ES-I3 (cell line): Measurements from ENCODE around the gene YIPF6.
A peak's percentile ranks its signal among the peaks of the same experiment; 100 is the strongest.
"Not testable (repeated sequence)": the region's sequence is repeated elsewhere in the genome, so short reads cannot be mapped to it uniquely, and the experiment has no call there.

Experiments used
- H3K36me3 ChIP-seq: 2 replicates; pipeline ENCODE4 v1.6.1; 2013; ENCODE audit warnings: mild to moderate bottlenecking, low read length, control low read depth, moderate library complexity; ENCODE audit not compliant: insufficient read depth
- H3K4me1 ChIP-seq: 2 replicates; pipeline ENCODE4 v1.6.1; 2013; ENCODE audit warnings: mild to moderate bottlenecking, control low read depth, low read length; ENCODE audit not compliant: insufficient read depth
- H3K9ac ChIP-seq: 2 replicates; pipeline ENCODE4 v1.6.1; 2013; ENCODE audit warnings: low read depth, mild to moderate bottlenecking, low read length, moderate library complexity
- H3K9me3 ChIP-seq: 2 replicates; pipeline ENCODE4 v1.6.1; 2013; ENCODE audit warnings: mild to moderate bottlenecking, low read length, moderate library complexity; ENCODE audit not compliant: control insufficient read depth, insufficient read depth

The YIPF6 gene

GRCh38 chrX:68498508-68499379 lies at the start of gene YIPF6:
TSS of gene YIPF6 (plus strand) at chrX:68499051. CDS start at chrX:68499067, 16 bp downstream.
- no peaks in the 10 kb centered on the region; the same call in 1 of the 2 replicates for H3K9me3 ChIP-seq
- peak within 1 kb of the TSS; percentile 90 for H3K9ac ChIP-seq
- no peaks in the 10 kb centered on the region for H3K4me1 ChIP-seq
- peaks cover 4% of the 10 kb centered on the region; the same call in 1 of the 2 replicates for H3K36me3 ChIP-seq

- H3K9ac ChIP-seq, result no peak overlapping the region
- no peaks in the 10 kb centered on the region for H3K9me3 ChIP-seq
- no peaks in the 10 kb centered on the region for H3K36me3 ChIP-seq
- H3K4me1 ChIP-seq, result 0 out of 2 replicates have a peak, but pooled peaks cover 4% of the 10 kb centered on the region
Measured at GRCh38 chrX:68451720-68452119, 47.1 kb upstream of the YIPF6 start.

GRCh38 chrX:68454476-68455150 lies 44.2 kb upstream of the YIPF6 start:
- 0 out of 2 replicates have a peak, but pooled peaks cover 4% of the 10 kb centered on the region for H3K4me1 ChIP-seq
- H3K9ac ChIP-seq, result no peak overlapping the region
- H3K9me3 ChIP-seq, result no peaks in the 10 kb centered on the region
- no peaks in the 10 kb centered on the region for H3K36me3 ChIP-seq

GRCh38 chrX:68455151-68455510 lies 43.7 kb upstream of the YIPF6 start:
- Histone ChIP-seq H3K4me1 (0 out of 2 replicates have a peak, but pooled peaks cover 4% of the 10 kb centered on the region), H3K9me3 (no peaks in the 10 kb centered on the region), H3K9ac (no peak overlapping the region), H3K36me3 (no peaks in the 10 kb centered on the region)

GRCh38 chrX:68461093-68461492 lies 37.8 kb upstream of the YIPF6 start:
- Histone ChIP-seq H3K9ac (no peak overlapping the region), H3K36me3 (no peaks in the 10 kb centered on the region), H3K9me3 (no peaks in the 10 kb centered on the region), H3K4me1 (peaks cover 11% of the 10 kb centered on the region)

- no peaks in the 10 kb centered on the region for H3K9me3 ChIP-seq
- H3K4me1 ChIP-seq, result peaks cover 11% of the 10 kb centered on the region
- H3K36me3 ChIP-seq, result no peaks in the 10 kb centered on the region
- no peak overlapping the region for H3K9ac ChIP-seq
Measured at GRCh38 chrX:68461576-68461975, 37.3 kb upstream of the YIPF6 start.

- Histone ChIP-seq H3K4me1 (peaks cover 11% of the 10 kb centered on the region), H3K9ac (no peak overlapping the region), H3K9me3 (no peaks in the 10 kb centered on the region), H3K36me3 (no peaks in the 10 kb centered on the region)
Measured at GRCh38 chrX:68462197-68462596, 36.7 kb upstream of the YIPF6 start.

- no peaks in the 10 kb centered on the region for H3K9me3 ChIP-seq
Measured at GRCh38 chrX:68462653-68463052, 36.2 kb upstream of the YIPF6 start.

GRCh38 chrX:68463880-68464279 lies 35.0 kb upstream of the YIPF6 start:
- Histone ChIP-seq H3K9ac (no peak overlapping the region), H3K36me3 (no peaks in the 10 kb centered on the region), H3K4me1 (peaks cover 11% of the 10 kb centered on the region), H3K9me3 (no peaks in the 10 kb centered on the region)

More at GRCh38 chrX:68462653-68463052, 36.2 kb upstream of the YIPF6 start:
- Histone ChIP-seq H3K36me3 (no peaks in the 10 kb centered on the region), H3K9ac (no peak overlapping the region; the same call in 1 of the 2 replicates), H3K4me1 (peaks cover 11% of the 10 kb centered on the region)

GRCh38 chrX:68464796-68465195 lies 34.1 kb upstream of the YIPF6 start:
- H3K9me3 ChIP-seq, result no peaks in the 10 kb centered on the region
- no peak overlapping the region for H3K9ac ChIP-seq
- H3K4me1 ChIP-seq, result peaks cover 11% of the 10 kb centered on the region
- no peaks in the 10 kb centered on the region for H3K36me3 ChIP-seq

- Histone ChIP-seq H3K9me3 (no peaks in the 10 kb centered on the region), H3K36me3 (no peaks in the 10 kb centered on the region), H3K9ac (no peak overlapping the region)
Measured at GRCh38 chrX:68480969-68481368, 17.9 kb upstream of the YIPF6 start.

GRCh38 chrX:68486198-68486597 lies 12.7 kb upstream of the YIPF6 start:
- not testable (repeated sequence) for H3K9me3 ChIP-seq, H3K4me1 ChIP-seq, H3K36me3 ChIP-seq, H3K9ac ChIP-seq

More at GRCh38 chrX:68480969-68481368, 17.9 kb upstream of the YIPF6 start:
- H3K4me1 ChIP-seq, result no peaks in the 10 kb centered on the region

GRCh38 chrX:68487254-68487653 lies 11.6 kb upstream of the YIPF6 start:
- Histone ChIP-seq H3K36me3 (no peaks in the 10 kb centered on the region), H3K9ac (no peak overlapping the region), H3K4me1 (no peaks in the 10 kb centered on the region), H3K9me3 (no peaks in the 10 kb centered on the region)

- H3K9ac ChIP-seq, result no peak overlapping the region
- H3K9me3 ChIP-seq, result no peaks in the 10 kb centered on the region
- no peaks in the 10 kb centered on the region for H3K4me1 ChIP-seq
- H3K36me3 ChIP-seq, result no peaks in the 10 kb centered on the region
Measured at GRCh38 chrX:68487924-68488323, 10.9 kb upstream of the YIPF6 start.

GRCh38 chrX:68488657-68489056 lies 10.2 kb upstream of the YIPF6 start:
- Histone ChIP-seq H3K36me3 (no peaks in the 10 kb centered on the region), H3K4me1 (no peaks in the 10 kb centered on the region), H3K9me3 (no peaks in the 10 kb centered on the region), H3K9ac (no peak overlapping the region)
